Tibial artery (tissue), 4 donors: ENCODE measurements around the gene CACNA1C.

Experiments used
- DNase-seq, 2 donors: peaks; one replicate each; pipeline ENCODE4 v3.0.0-alpha.2; 2019
- H3K27ac ChIP-seq, 2 donors: fragments of 200-600 bp; sonication (generic) in 1 of 2; 1 replicate in 1 of 2; 2 replicates in 1 of 2; pipeline ENCODE4 v1.5.1; 2018 to 2019; ENCODE audit warnings: mild to moderate bottlenecking in 1 of 2
- H3K27me3 ChIP-seq, 2 donors: fragments of 200-600 bp; sonication (generic) in 1 of 2; one replicate each; pipeline versions ENCODE4 v1.5.1 to v1.6.0; 2016 to 2019
- H3K36me3 ChIP-seq, 3 donors: fragments of 200-600 bp; sonication (generic) in 2 of 3; one replicate each; pipeline ENCODE4 v1.5.1; 2016 to 2019; ENCODE audit warnings: mild to moderate bottlenecking in 2 of 3
- H3K4me1 ChIP-seq, 4 donors: fragments of 200-600 bp; sonication (generic) in 2 of 4; 1 replicate in 3 of 4; 2 replicates in 1 of 4; pipeline ENCODE4 v1.5.1; 2016 to 2019
- H3K4me3 ChIP-seq, 2 donors: fragments of 200-600 bp; sonication (generic) in 1 of 2; 1 replicate in 1 of 2; 2 replicates in 1 of 2; pipeline ENCODE4 v1.5.1; 2018 to 2019; ENCODE audit warnings: mild to moderate bottlenecking in 2 of 2
- H3K9me3 ChIP-seq, 3 donors: fragments of 200-600 bp; sonication (generic) in 1 of 3; one replicate each; pipeline ENCODE4 v1.5.1; 2016 to 2019
- intact Hi-C: fragments of 100-400 bp; cut with DNase I; formaldehyde crosslinking; loops from one replicate; pipeline ENCODE4 v1.15.0; 2023; ENCODE audit warnings: low total_unique reads
- TF ChIP-seq, protein P1 (sequence below), 2 experiments: fragments of 200-600 bp in 1 of 2; fragments of 450-650 bp in 1 of 2; IDR thresholded peaks; one replicate each; pipeline ENCODE4 v1.5.1; 2017 to 2019; ENCODE audit warnings: antibody characterized with exemption in 2 of 2, mild to moderate bottlenecking in 1 of 2, moderate library complexity in 1 of 2

CACNA1C gene

GRCh38 chr12:2049604-2050540 is 2.9 kb upstream of the CACNA1C start:
- TF ChIP-seq, protein P1, sequence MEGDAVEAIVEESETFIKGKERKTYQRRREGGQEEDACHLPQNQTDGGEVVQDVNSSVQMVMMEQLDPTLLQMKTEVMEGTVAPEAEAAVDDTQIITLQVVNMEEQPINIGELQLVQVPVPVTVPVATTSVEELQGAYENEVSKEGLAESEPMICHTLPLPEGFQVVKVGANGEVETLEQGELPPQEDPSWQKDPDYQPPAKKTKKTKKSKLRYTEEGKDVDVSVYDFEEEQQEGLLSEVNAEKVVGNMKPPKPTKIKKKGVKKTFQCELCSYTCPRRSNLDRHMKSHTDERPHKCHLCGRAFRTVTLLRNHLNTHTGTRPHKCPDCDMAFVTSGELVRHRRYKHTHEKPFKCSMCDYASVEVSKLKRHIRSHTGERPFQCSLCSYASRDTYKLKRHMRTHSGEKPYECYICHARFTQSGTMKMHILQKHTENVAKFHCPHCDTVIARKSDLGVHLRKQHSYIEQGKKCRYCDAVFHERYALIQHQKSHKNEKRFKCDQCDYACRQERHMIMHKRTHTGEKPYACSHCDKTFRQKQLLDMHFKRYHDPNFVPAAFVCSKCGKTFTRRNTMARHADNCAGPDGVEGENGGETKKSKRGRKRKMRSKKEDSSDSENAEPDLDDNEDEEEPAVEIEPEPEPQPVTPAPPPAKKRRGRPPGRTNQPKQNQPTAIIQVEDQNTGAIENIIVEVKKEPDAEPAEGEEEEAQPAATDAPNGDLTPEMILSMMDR (IDR thresholded peaks at IDR 0.05) = no peak
- H3K4me3 ChIP-seq = no peak overlapping the region
- H3K27me3 ChIP-seq = no peaks in the 10 kb centered on the region
- H3K4me1 ChIP-seq = peaks cover 0 to 11% (median 7%) of the 10 kb centered on the region in 4 donors
- no peaks in the 10 kb centered on the region for H3K9me3 ChIP-seq
- H3K27ac ChIP-seq = no peak overlapping the region
- no peak for DNase-seq
- intact Hi-C loops = loop anchor here (5.0 to 10.0 kb wide), 2 partner anchors 115 to 222 kb away; no protein-coding TSS in a partner anchor
- H3K36me3 ChIP-seq = no peaks in the 10 kb centered on the region

GRCh38 chr12:2051700-2052621 is 826 bp upstream of the CACNA1C start:
- Histone ChIP-seq H3K27me3 (no peaks in the 10 kb centered on the region), H3K4me3 (peak overlapping the region; percentile 70 to 95), H3K27ac (peak overlapping the region; percentile 71 to 91), H3K4me1 (peaks cover 0 to 28% (median 18%) of the 10 kb centered on the region in 4 donors), H3K9me3 (no peaks in the 10 kb centered on the region), H3K36me3 (no peaks in the 10 kb centered on the region)
- intact Hi-C loops = loop anchor here (5.0 to 10.0 kb wide), 2 partner anchors 113 to 220 kb away; no protein-coding TSS in a partner anchor
- TF ChIP-seq, protein P1 (IDR thresholded peaks at IDR 0.05) = no peak
- no peak for DNase-seq

GRCh38 chr12:2053691-2054090 is 904 bp downstream of the CACNA1C start:
- TF ChIP-seq, protein P1 (IDR thresholded peaks at IDR 0.05) = no peak
- intact Hi-C loops = loop anchor here (5.0 to 10.0 kb wide), 2 partner anchors 111 to 219 kb away; no protein-coding TSS in a partner anchor
- Histone ChIP-seq H3K27ac (peak overlapping the region; percentile 91 to 96), H3K27me3 (no peaks in the 10 kb centered on the region), H3K4me3 (peak overlapping the region; percentile 70 to 95), H3K36me3 (no peaks in the 10 kb centered on the region), H3K4me1 (peaks cover 0 to 45% (median 35%) of the 10 kb centered on the region in 4 donors), H3K9me3 (no peaks in the 10 kb centered on the region)
- peak in 1 of 2 donors; percentile 72 for DNase-seq

DNA sequence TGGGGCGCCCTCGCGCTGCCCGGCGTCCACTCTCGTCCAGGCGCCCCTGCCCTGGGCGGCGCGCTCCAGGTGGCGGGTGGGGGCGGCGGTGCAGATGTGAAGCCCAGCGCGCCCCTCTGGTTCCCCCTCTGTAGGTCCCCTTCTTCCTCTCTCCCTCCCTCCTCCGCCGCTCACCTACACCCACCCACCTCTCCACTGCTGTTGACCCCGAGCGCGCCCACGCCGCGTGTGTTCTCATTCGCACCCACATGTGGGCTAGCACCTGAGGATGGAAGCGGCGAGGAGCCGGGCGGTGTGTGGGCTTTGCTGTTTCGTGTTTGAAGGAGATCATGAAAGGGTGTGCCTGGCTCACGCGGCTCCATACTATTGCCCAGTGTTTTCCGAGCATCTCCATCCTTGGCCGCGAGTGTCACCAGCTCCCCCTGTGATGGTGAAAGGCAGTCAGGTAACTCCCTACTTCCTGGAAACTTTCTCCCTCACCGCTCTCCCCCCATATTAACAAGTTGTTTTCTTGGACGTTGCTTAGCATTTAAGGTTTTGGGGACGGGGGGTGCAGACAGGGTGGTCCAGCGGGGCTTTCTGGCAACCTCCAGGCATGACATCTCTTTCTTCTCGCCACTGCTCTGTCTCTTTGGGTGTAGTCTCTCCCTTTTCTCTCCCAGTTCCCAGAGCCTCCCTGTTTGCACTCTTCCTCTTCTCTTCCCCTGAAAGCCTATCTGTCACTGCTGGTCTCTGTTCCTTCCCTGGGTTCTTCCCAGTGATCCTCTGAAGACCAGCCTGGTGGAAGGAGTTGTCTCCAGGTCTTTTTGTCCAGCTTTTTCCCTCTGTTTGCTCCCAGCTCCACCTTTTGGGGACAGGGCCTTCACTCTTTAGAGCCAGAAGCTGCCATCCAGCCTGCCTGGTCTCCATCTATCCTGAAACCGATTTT is 1.6 kb downstream of the CACNA1C start:
- Histone ChIP-seq H3K4me3 (peak overlapping the region; percentile 70 to 95), H3K4me1 (peaks cover 0 to 52% (median 41%) of the 10 kb centered on the region in 4 donors), H3K36me3 (no peaks in the 10 kb centered on the region), H3K27ac (peak overlapping the region; percentile 91 to 96), H3K9me3 (no peaks in the 10 kb centered on the region), H3K27me3 (no peaks in the 10 kb centered on the region)
- peak in 1 of 2 donors; percentile 67 for DNase-seq
- TF ChIP-seq, protein P1 (IDR thresholded peaks at IDR 0.05) = no peak
- intact Hi-C loops = loop anchor here (5.0 to 10.0 kb wide), 4 partner anchors 110 to 528 kb away; no protein-coding TSS in a partner anchor
